Neural progenitor cell (in vitro differentiated cells): Measurements from ENCODE around the gene GRM2.

Experiments used
- EZH2phosphoT487 ChIP-seq: fragments of 200-600 bp; sonication (generic); IDR thresholded peaks from 2 replicates; pipeline ENCODE4 v1.6.1; 2017; ENCODE audit warnings: antibody characterized with exemption
- TF ChIP-seq, protein P1 (sequence below): fragments of 200-600 bp; sonication (generic); IDR thresholded peaks from 2 replicates; pipeline ENCODE4 v1.5.1; 2017; ENCODE audit warnings: antibody characterized with exemption, mild to moderate bottlenecking

DNA sequence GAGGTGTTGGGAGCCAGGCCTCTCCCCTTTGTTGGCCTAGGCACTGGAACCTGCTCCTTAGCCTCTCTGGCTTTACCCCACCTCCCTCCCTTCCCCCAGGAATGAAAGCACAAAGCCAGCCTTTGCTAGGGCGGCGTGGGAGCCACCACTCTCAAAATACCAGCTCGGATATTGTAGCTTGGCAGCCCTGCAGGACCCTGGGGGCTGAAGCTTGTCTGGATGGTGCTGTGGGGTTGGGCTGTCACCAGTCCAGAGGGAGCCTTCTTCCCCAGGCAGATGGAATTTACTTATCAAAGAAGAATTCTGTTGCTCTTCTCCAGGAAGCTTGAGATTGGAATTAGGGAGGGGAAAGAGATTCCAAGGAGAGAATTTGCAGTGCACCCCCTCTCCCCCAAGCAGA lies 14.9 kb upstream of the GRM2 start:
- TF ChIP-seq, protein P1, sequence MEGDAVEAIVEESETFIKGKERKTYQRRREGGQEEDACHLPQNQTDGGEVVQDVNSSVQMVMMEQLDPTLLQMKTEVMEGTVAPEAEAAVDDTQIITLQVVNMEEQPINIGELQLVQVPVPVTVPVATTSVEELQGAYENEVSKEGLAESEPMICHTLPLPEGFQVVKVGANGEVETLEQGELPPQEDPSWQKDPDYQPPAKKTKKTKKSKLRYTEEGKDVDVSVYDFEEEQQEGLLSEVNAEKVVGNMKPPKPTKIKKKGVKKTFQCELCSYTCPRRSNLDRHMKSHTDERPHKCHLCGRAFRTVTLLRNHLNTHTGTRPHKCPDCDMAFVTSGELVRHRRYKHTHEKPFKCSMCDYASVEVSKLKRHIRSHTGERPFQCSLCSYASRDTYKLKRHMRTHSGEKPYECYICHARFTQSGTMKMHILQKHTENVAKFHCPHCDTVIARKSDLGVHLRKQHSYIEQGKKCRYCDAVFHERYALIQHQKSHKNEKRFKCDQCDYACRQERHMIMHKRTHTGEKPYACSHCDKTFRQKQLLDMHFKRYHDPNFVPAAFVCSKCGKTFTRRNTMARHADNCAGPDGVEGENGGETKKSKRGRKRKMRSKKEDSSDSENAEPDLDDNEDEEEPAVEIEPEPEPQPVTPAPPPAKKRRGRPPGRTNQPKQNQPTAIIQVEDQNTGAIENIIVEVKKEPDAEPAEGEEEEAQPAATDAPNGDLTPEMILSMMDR: no peak
- no peak for TF ChIP-seq EZH2phosphoT487
